Suppressor macrophage treated with lipopolysaccharide for 1 hour (primary cell): ENCODE results near the gene SYNGR4.
A peak's percentile ranks its signal among the peaks of the same experiment; 100 is the strongest.

Source experiments
- DNase-seq, 3 donors: peaks; one replicate each; pipeline ENCODE4 v3.0.0-alpha.2; 2020 to 2022

The SYNGR4 gene

GRCh38 chr19:48341515-48342413, 22.4 kb upstream of the SYNGR4 start:
- DNase-seq, result no peak

DNA sequence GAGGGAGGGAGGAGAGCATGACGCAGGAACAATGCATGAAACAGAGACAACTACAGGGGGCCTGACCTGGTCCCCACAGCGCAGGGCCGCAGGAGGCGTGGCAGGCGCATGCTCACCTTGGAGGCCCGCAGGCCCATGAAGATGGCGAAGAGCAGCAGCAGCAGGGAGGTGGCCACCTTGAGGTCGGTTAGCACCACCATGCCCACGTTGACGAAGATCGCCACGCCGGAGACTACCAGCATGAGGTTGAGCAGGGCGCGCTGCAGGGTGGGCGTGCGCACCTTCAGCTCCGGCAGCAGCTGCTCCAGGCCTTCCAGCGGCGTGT, 21.8 kb upstream of the SYNGR4 start:
- no peak for DNase-seq

- peak in 2 of 3 donors; percentile 32 to 49 for DNase-seq
Measured at GRCh38 chr19:48342841-48343540, 21.2 kb upstream of the SYNGR4 start.

- DNase-seq, result no peak
Measured at GRCh38 chr19:48344892-48345291, 19.3 kb upstream of the SYNGR4 start.

GRCh38 chr19:48346191-48346590, 18.0 kb upstream of the SYNGR4 start:
- no peak for DNase-seq

- no peak for DNase-seq
Measured at GRCh38 chr19:48348045-48348444, 16.1 kb upstream of the SYNGR4 start.

GRCh38 chr19:48348737-48349136, 15.4 kb upstream of the SYNGR4 start:
- DNase-seq, result no peak

- no peak for DNase-seq
Measured at GRCh38 chr19:48350856-48351255, 13.3 kb upstream of the SYNGR4 start.

DNA sequence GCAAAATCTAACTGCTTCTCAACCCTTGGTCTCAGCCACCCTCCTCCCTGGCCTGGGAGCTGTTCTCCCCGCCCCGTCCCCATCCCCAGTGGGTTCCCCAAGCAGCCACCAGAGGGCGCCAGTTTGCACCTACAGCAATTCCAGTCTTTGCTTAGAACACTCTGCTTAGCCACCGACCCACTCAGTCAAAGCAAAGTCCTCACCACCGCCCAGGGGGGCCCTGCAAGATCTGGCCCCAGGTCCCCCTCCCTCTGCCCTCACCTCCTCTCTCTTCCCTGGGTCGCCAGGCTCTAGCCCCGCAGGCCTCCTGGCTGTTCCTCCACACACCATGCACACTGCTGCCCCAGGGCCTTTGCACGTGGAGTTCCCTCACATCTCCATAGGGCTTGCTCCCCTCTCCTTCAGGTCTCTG, 12.8 kb upstream of the SYNGR4 start:
- peak; percentile 73 to 84 (median 80) for DNase-seq

DNA sequence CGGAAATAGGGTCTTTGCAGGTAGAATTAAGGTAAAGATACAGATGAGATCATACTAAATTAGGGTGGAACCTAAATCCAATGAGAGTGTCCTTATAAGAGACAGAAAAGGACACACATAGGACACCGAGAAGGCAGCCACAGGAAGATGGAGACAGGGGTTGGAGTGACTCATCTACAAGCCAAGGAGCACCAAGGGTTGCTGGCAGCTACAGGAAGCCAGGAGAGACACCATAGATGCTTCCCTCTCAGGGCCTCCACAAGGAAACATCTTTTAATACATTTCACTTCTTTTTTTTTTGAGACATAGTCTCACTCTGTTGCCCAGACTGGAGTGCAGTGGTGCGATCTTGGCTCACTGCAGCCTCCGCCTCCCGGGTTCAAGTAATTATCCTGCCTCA, 10.5 kb upstream of the SYNGR4 start:
- no peak for DNase-seq

- no peak for DNase-seq
Measured at GRCh38 chr19:48354332-48354992, 9.7 kb upstream of the SYNGR4 start.

DNA sequence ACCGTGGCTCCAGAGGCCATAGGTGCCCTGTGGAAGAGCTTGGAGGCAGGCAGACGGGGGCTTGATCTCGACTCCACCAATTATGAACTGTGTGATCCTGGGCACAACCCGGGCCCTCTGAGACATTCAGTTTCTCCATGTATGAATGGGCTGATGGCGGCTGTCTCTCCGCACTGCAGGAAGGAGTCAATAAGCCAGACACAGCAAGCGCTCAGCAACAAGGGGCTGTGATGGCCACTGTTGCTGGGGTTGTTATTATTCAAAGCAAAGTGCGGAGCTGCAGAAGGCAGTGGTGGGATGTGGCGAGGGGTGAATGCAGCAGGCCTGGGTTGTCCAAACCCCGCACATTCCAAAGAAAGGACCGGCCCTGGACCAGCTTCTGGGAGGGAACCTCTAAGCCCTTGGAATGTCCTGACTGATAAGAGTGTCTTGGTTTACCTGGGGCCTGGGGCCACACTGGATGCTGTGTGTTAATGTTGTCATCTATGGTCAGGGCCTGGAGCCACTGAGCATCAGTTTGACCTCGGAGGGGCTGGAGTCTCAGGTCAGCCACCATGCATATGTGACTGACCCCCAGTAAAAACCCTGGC, 8.7 kb upstream of the SYNGR4 start:
- no peak for DNase-seq

GRCh38 chr19:48359123-48359522, 5.0 kb upstream of the SYNGR4 start:
- DNase-seq, result no peak

DNA sequence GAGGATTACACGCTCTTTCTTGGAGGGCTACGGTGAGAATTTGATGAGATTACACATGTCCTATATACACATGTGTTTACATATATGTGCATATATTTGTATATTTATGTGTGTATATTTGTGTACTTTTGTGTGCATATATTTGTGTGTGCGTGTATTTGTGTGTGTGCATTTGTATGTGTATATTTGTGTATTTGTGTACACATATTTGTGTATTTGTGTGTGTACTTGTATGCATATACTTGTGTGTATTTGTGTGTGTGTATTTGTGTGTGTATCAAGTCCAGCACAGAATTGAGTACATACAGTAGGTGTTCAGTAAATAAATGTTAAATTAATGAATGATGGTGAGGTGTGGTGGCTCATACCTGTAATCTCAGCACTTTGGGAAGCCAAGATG, 2.3 kb upstream of the SYNGR4 start:
- DNase-seq, result no peak

DNA sequence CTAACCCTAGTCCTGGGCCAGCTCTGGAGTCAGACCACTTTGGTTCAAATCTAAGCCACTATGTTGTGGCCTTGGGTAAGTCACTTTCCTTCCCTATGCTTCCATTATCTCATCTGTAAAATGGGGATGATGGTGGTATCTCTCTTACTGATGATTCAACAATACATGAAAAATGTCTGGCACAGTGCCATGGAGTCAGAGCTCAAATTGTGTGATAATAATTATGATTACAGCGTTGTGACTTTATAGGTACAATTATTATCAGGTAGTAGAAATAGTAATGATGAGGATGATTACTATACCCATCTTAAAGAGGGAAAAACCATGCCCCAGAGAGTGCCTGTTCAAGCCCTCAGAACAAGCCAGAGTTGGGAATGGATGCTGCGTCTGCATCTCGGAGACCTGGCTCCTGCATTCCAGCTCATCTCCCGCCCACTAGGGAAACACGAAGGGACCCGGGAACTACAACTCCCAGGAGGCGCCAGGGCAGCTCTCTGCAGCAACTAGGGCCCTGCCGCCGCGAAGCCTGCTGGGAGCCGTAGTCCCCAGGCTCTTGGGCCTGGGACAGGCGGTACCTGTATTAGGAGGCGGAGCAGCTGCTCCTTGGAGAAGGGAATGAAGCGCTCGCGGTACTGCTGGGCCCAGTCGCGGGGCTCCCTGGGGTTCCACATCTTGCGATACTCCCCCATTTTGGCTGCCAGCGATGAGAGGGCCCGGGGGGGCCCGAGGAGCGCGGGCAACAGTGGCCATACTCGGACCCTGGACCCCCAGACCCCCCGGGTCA, 1.3 kb upstream of the SYNGR4 start:
- DNase-seq, result peak; percentile 93 to 95 (median 94)

DNA sequence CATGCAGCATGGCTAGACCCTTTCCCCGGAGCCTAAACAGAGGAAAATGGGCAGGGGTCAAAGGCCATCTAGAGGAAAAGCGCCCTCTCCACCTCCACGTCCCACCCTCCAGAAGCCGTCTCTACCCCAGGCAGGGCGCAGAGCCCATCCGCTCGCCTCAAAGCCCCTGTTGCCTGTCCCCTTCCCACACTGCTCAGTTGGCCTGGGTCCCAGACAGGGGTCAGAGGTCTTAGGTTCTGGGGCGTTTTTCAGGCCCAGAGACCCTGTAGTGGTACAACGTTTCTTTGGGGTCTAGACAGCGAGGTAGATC, 712 bp upstream of the SYNGR4 start:
- DNase-seq, result no peak

GRCh38 chr19:48364598-48365348, 606 bp downstream of the SYNGR4 start:
- DNase-seq, result no peak

DNA sequence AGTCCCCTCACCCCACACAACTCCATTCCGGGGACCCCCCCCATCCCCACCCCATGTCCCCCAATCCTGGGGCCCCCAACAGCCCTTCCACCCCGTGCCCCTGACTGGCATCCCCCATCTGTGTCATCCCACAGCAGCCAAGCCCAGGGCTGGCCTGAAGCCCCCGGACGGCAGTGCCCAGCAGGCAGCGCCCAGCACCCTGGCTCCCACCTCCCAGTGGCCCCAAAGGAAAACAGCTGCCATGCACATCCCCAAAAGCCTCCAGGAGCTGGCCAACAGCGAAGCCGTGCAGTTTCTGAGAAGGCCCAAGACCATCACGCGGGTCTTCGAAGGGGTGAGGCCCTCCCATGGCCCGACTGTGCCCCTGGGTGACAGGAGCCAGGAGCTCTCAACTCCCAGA, 1.4 kb downstream of the SYNGR4 start:
- no peak for DNase-seq

DNA sequence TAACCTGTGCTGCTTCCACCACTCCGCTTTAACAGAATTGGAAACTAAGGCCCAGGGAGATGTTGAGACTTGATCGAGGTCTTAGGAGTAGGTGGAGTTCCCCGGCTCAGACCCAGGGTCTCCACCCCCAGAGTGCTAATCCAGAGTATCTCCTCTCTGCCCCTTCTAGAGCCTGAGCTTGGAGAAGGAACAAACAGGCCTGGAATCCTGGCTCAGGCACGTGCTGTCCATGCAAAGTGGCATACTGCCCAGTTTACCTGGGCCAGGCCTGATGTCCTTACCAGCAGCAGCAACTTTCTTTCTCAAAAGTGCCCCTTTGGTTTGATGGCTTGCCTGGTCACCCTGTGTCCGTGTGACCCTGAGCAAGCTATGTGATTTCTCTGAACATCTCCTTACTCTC, 3.7 kb downstream of the SYNGR4 start:
- DNase-seq, result no peak

DNA sequence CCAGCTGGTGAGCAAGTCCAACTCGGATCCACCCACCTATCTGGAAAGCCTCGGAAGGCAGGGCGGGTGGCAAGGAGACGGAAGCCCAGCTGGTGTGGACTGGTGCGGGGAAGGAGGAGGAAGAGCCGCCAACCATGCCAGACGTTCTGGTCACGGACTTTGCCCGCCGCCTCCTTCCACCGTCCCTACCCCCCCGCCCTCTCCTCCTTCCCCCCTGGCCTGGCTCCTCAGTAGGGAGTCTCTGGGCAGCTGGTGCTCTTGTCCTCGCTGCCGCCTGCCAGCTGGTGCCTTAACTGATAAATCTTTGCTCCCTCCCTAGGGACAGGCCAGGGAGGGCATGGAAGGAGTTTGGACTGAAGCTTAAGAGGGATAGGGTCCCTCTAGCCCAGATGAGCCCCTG, 4.8 kb downstream of the SYNGR4 start:
- no peak for DNase-seq

DNA sequence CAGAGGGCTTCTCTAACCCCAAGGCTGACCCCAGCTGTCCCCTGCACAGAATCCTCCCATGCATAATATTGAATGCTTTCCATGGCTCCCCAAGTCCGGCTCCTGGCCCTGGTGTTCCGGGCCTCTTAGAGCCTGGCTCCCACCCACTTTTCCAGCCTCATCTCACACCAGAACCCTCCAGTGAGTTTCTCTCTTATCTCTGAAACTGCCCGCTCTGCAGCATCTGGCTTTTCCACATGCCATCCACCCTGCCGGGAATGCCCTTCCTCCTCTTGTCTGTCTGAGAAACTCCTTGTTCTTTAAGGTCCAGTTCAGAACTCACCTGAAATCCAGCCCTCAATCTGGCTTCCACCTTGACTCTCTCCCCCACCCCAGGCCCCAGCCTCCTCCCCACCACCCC, 6.8 kb downstream of the SYNGR4 start:
- no peak for DNase-seq

GRCh38 chr19:48371367-48371766, 7.2 kb downstream of the SYNGR4 start:
- no peak for DNase-seq
